ENCODE measurements around the gene SP7.

- TF ChIP-seq CTCF (conservative IDR thresholded peaks at IDR 0.05) = no peak
- TF ChIP-seq EZH2 (IDR thresholded peaks at IDR 0.05; ENCODE audit: low read depth) = no peak
Observed at GRCh38 chr12:53380794-53381730, 44.9 kb upstream of the SP7 start.

Data from PC-9 (cell line).